GM12878 (cell line): Measurements from ENCODE around the gene LDB2. TPM values are rescaled to one million over a fixed set of nuclear protein-coding genes. Genes with fewer than 3 reads are reported as not detected.

ENCODE experiments used
- ATAC-seq: fragments of 200-7000 bp; cut with Tn5 transposase; 3 replicates; pipeline ENCODE4 v1.9.1; 2020; ENCODE audit warnings: mild to moderate bottlenecking, moderate library complexity
- BruUV-seq: library from RNA; stranded (reverse); fragments of 400-500 nt; replicated peaks from 2 replicates; lab custom pipeline; 2021; lab: Mats Ljungman, UMichigan
- CTCF ChIA-PET: fragments of 300-600 bp; sonication (Branson Sonifier 250); formaldehyde crosslinking; extraction: SDS; loops from one replicate; lab custom pipeline; 2021; ENCODE audit warnings: inconsistent platforms; lab: Yijun Ruan, JAX
- POLR2A ChIA-PET: fragments of 350-600 bp; formaldehyde crosslinking; extraction: SDS; loops from one replicate; lab custom pipeline; 2021; ENCODE audit warnings: inconsistent platforms; lab: Charles Lee
- RAD21 ChIA-PET: fragments of 300-600 bp; sonication (Branson Sonifier 250); formaldehyde crosslinking; loops from one replicate; lab custom pipeline; 2023; ENCODE audit warnings: antibody characterized with exemption; ENCODE audit not compliant: unreplicated experiment; lab: Charles Lee
- SMC1A ChIA-PET: fragments of 300-600 bp; sonication (Branson Sonifier 250); formaldehyde crosslinking; loops from one replicate; lab custom pipeline; 2023; ENCODE audit not compliant: unreplicated experiment, uncharacterized antibody; lab: Charles Lee
- DNase-seq: peaks from one replicate; pipeline ENCODE4 v3.0.0-alpha.2; 2011; ENCODE audit warnings: low read depth, low spot score
- FAIRE-seq: peaks from 3 replicates; lab custom pipeline; 2011; peaks lifted over from hg19 to GRCh38; lab: Jason Lieb, UNC
- H2AFZ ChIP-seq: 2 replicates; pipeline ENCODE4 v1.6.0; 2011; ENCODE audit warnings: low read depth, low read length, control low read depth; ENCODE audit not compliant: control insufficient read depth
- H3K27ac ChIP-seq: 2 replicates; pipeline ENCODE4 v1.5.1; 2011; ENCODE audit warnings: control low read depth; ENCODE audit not compliant: control insufficient read depth, insufficient read depth
- H3K27me3 ChIP-seq, 2 experiments: replicated peaks in 1 of 2; 2 replicates each; pipeline versions ENCODE4 v1.6.0 to v1.6.1; 2011; ENCODE audit warnings: low read length in 1 of 2; ENCODE audit not compliant: control insufficient read depth in 2 of 2, insufficient read depth in 2 of 2
- H3K36me3 ChIP-seq, 2 experiments: 2 replicates each; pipeline ENCODE4 v1.5.1; 2011; ENCODE audit warnings: low read length in 1 of 2; ENCODE audit not compliant: control insufficient read depth in 2 of 2, insufficient read depth in 2 of 2
- H3K4me1 ChIP-seq: 2 replicates; pipeline ENCODE4 v1.6.1; 2011; ENCODE audit warnings: mild to moderate bottlenecking, low read length, moderate library complexity, mixed read lengths; ENCODE audit not compliant: control insufficient read depth, insufficient read depth
- H3K4me2 ChIP-seq: 2 replicates; pipeline ENCODE4 v1.6.0; 2011; ENCODE audit warnings: control low read depth; ENCODE audit not compliant: control insufficient read depth, insufficient read depth
- H3K4me3 ChIP-seq: fragments of 200-600 bp; sonication (generic); 2 replicates; pipeline ENCODE4 v1.5.1; 2016
- H3K79me2 ChIP-seq: 2 replicates; pipeline ENCODE4 v1.6.0; 2011; ENCODE audit warnings: low read length; ENCODE audit not compliant: control insufficient read depth, insufficient read depth
- H3K9ac ChIP-seq: 2 replicates; pipeline ENCODE4 v1.8.0; 2011; ENCODE audit warnings: low read length, control low read depth, mixed read lengths; ENCODE audit not compliant: control insufficient read depth, insufficient read depth
- H3K9me3 ChIP-seq: replicated peaks from 3 replicates; pipeline ENCODE4 v1.5.1; 2011; ENCODE audit warnings: mild to moderate bottlenecking, low read length; ENCODE audit not compliant: control insufficient read depth, insufficient read depth
- H4K20me1 ChIP-seq: 2 replicates; pipeline ENCODE4 v1.6.0; 2011; ENCODE audit not compliant: control insufficient read depth, insufficient read depth
- CBX3 ChIP-seq: fragments of 200-600 bp; sonication (generic); IDR thresholded peaks from 2 replicates; pipeline ENCODE4 v1.6.1; 2016; ENCODE audit warnings: low read depth, borderline replicate concordance
- CREM ChIP-seq: IDR thresholded peaks from 2 replicates; pipeline ENCODE4 v1.6.1; 2014; ENCODE audit warnings: antibody characterized with exemption, low read depth
- MLLT1 ChIP-seq: fragments of 450-650 bp; IDR thresholded peaks from 2 replicates; pipeline ENCODE4 v1.6.1; 2016; ENCODE audit warnings: mild to moderate bottlenecking
- MYC ChIP-seq: IDR thresholded peaks from 2 replicates; pipeline ENCODE4 v1.6.1; 2011; ENCODE audit warnings: mild to moderate bottlenecking, low read length, moderate library complexity, inconsistent platforms; ENCODE audit not compliant: insufficient read depth, insufficient replicate concordance, insufficient read length, severe bottlenecking
- NFIC ChIP-seq: IDR thresholded peaks from 2 replicates; pipeline ENCODE4 v1.6.1; 2012; ENCODE audit warnings: low read depth, mild to moderate bottlenecking, inconsistent platforms, low read length, moderate library complexity
- NFXL1 ChIP-seq: fragments of 450-650 bp; IDR thresholded peaks from 2 replicates; pipeline ENCODE4 v1.6.1; 2017; ENCODE audit warnings: antibody characterized with exemption, mild to moderate bottlenecking, borderline replicate concordance
- NR2C2 ChIP-seq: IDR thresholded peaks from 2 replicates; pipeline ENCODE4 v1.6.1; 2011; ENCODE audit warnings: borderline replicate concordance, low read depth; ENCODE audit not compliant: control insufficient read depth, insufficient read length
- NR2F1 ChIP-seq: fragments of 450-650 bp; conservative IDR thresholded peaks from 2 replicates; pipeline ENCODE4 v1.6.1; 2017; ENCODE audit warnings: mild to moderate bottlenecking
- NRF1 ChIP-seq: conservative IDR thresholded peaks from 2 replicates; pipeline ENCODE4 v1.6.1; 2011; ENCODE audit warnings: mild to moderate bottlenecking, low read depth, low read length, improper control_type of control experiment
- RELA ChIP-seq: fragments of 450-650 bp; IDR thresholded peaks from 2 replicates; pipeline ENCODE4 v1.8.0; 2014; ENCODE audit warnings: borderline replicate concordance; ENCODE audit not compliant: partially characterized antibody
- SREBF1 ChIP-seq: IDR thresholded peaks from 2 replicates; pipeline ENCODE4 v1.6.1; 2012; ENCODE audit warnings: mild to moderate bottlenecking, low read length
- SUZ12 ChIP-seq: fragments of 200-600 bp; sonication (generic); IDR thresholded peaks from one replicate; pipeline ENCODE4 v1.6.1; 2018; ENCODE audit warnings: antibody characterized with exemption, mild to moderate bottlenecking; ENCODE audit not compliant: unreplicated experiment
- TCF7 ChIP-seq: IDR thresholded peaks from 2 replicates; pipeline ENCODE4 v1.6.1; 2014; ENCODE audit warnings: antibody characterized with exemption, borderline replicate concordance
- YBX1 ChIP-seq: fragments of 450-650 bp; IDR thresholded peaks from 2 replicates; pipeline ENCODE4 v1.6.1; 2016; ENCODE audit warnings: antibody characterized with exemption
- ZNF687 ChIP-seq: fragments of 450-650 bp; IDR thresholded peaks from 2 replicates; pipeline ENCODE4 v1.6.1; 2017; ENCODE audit warnings: mild to moderate bottlenecking, moderate library complexity
- WGBS: methylation state at CpG from one replicate; pipeline ENCODE4 v1.1.6; 2016; ENCODE audit warnings: low lambda C conversion rate; ENCODE audit not compliant: insufficient replicate concordance, insufficient coverage; ENCODE audit errors: missing lambda C conversion rate; 5-methylcytosine and 5-hydroxymethylcytosine counted together
- in situ Hi-C: fragments of 300-500 bp; cut with MboI; formaldehyde crosslinking; loops from 9 replicates; pipeline ENCODE4 v1.14.3; 2018; ENCODE audit warnings: mixed read lengths
- intact Hi-C: fragments of 100-400 bp; cut with micrococcal nuclease; formaldehyde crosslinking; loops from one replicate; pipeline ENCODE4 v1.14.2; 2022; ENCODE audit not compliant: unreplicated experiment
- polyA plus RNA-seq, 11 experiments: library from polyadenylated mRNA; depleted of rRNA in 4 of 11; unstranded in 6 of 11; stranded (reverse) in 5 of 11; fragments of >200 nt; fragmentation: Nextera tagmentation in 4 of 11; fragmentation: Illumina TruSeq in 1 of 11; extraction: Ambion mirVana in 4 of 11; extraction: Trizol in 1 of 11; gene quantifications; 1 replicate in 1 of 11; 2 replicates in 10 of 11; pipeline versions ENCODE4 v1.2.1 to v1.2.3, GENCODE V29; 2011 to 2016; ENCODE audit warnings: inconsistent platforms in 2 of 11, missing spikeins in 2 of 11, low read depth in 1 of 11
- total RNA-seq, 4 experiments: library from RNA; depleted of rRNA in 3 of 4; stranded (reverse); fragments of >200 nt in 3 of 4; fragmentation: Illumina TruSeq in 1 of 4; extraction: Trizol in 1 of 4; gene quantifications; 2 replicates each; pipeline versions ENCODE4 v1.2.1 to v1.2.3, GENCODE V29; 2013 to 2021

The LDB2 gene
- total and polyA plus RNA-seq, 10 of the 15 experiments (the other 5 are each of a cell fraction or from before 2014, with no cell fraction given), result 0.15 TPM; not detected in 9

- Histone ChIP-seq H3K27me3 (no peaks in the 10 kb centered on the region), H3K36me3 (no peaks in the 10 kb centered on the region), H3K27ac (no peak overlapping the region), H3K4me3 (no peak overlapping the region), H3K4me2 (no peak overlapping the region), H3K9me3 (no peaks in the 10 kb centered on the region), H2AFZ (no peak overlapping the region), H3K4me1 (no peaks in the 10 kb centered on the region), H3K79me2 (no peaks in the 10 kb centered on the region), H3K9ac (no peak overlapping the region), H4K20me1 (no peaks in the 10 kb centered on the region)
- TF ChIP-seq NR2C2 (no peak), YBX1 (no peak), NFXL1 (no peak), SREBF1 (no peak), NFIC (no peak), SUZ12 (no peak), MYC (no peak), NR2F1 (no peak), RELA (no peak), ZNF687 (no peak), MLLT1 (no peak), NRF1 (no peak), TCF7 (no peak), CBX3 (no peak), CREM (no peak)
- no peak for DNase-seq
- ChIA-PET SMC1A (no interaction called here), RAD21 (no interaction called here), CTCF (no interaction called here), POLR2A (no interaction called here)
- no peak for FAIRE-seq
- no peak for ATAC-seq
- 15% methylated on average over 2 of the region's 2 CpGs for WGBS
- in situ Hi-C loops (no loop called here), intact Hi-C loops (no loop called here)
- BruUV-seq, result no TSS peak
Observed at GRCh38 chr4:16658183-16658582, 240.3 kb downstream of the LDB2 start.
